LoVo (cell line): ENCODE data around the gene TRAM2.
A peak's percentile ranks its signal among the peaks of the same experiment; 100 is the strongest.

Experiments used
- DNase-seq: peaks from one replicate; pipeline ENCODE4 v3.0.0-alpha.2; 2016; ENCODE audit warnings: low spot score

TRAM2 gene, protein sequence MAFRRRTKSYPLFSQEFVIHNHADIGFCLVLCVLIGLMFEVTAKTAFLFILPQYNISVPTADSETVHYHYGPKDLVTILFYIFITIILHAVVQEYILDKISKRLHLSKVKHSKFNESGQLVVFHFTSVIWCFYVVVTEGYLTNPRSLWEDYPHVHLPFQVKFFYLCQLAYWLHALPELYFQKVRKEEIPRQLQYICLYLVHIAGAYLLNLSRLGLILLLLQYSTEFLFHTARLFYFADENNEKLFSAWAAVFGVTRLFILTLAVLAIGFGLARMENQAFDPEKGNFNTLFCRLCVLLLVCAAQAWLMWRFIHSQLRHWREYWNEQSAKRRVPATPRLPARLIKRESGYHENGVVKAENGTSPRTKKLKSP

GRCh38 chr6:52577022-52577777 is at the start of gene TRAM2:
TRAM2 (minus strand) TSS chr6:52577060; CDS start chr6:52576915, 145 bp downstream.
- DNase-seq = peak; percentile 89

GRCh38 chr6:52622810-52623209 is 46.0 kb upstream of the TRAM2 start:
- DNase-seq = no peak

GRCh38 chr6:52621631-52622030 is 44.8 kb upstream of the TRAM2 start:
- DNase-seq = no peak

DNA sequence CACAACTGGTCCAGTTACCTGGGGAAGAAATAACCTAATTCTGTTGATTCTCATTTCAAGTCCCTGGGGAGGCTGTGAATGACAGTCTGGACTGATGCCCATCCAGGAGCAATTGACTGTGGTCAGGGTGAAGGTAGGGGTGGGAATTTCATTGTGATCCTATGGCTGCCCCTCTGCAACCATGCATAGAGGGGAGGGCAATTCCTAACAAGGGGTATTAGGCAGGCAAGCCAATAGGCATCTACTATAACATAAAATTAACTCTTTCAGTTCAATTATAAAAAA is 44.0 kb upstream of the TRAM2 start:
- DNase-seq = no peak

- no peak for DNase-seq
Observed at GRCh38 chr6:52620055-52620905, 43.4 kb upstream of the TRAM2 start.

GRCh38 chr6:52617087-52617486 is 40.2 kb upstream of the TRAM2 start:
- DNase-seq = no peak

DNA sequence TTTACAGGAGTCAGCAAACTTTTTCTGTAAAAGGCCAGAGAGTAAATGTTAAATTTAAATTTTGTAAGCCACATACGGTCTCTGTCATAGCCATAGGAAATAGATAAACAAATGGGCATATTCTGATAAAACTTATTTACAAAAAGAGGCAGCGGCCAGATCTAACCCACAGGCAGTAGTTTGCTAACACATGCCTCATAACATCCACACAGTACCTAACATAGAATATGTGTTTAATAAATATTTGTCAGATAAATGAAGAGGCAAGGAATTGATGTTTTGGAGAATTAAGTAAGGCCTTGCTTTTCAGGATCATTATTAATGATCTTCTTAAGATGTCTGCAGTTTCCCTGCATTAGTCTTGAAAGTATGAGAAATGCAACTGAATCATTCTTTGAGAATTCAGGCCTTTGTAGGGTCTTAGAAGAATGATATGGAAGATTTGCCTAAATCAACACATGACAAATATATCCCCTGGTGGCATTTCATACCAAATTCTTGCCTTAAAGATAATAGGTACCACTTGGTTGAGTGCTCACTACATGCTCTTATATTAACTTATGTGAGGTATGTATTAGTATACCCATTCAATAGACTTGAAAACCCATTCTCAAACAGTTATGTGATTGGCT is 39.3 kb upstream of the TRAM2 start:
- DNase-seq = no peak

- no peak for DNase-seq
Observed at GRCh38 chr6:52612336-52613054, 35.6 kb upstream of the TRAM2 start.

GRCh38 chr6:52611833-52612232 is 35.0 kb upstream of the TRAM2 start:
- peak; percentile 11 for DNase-seq

DNA sequence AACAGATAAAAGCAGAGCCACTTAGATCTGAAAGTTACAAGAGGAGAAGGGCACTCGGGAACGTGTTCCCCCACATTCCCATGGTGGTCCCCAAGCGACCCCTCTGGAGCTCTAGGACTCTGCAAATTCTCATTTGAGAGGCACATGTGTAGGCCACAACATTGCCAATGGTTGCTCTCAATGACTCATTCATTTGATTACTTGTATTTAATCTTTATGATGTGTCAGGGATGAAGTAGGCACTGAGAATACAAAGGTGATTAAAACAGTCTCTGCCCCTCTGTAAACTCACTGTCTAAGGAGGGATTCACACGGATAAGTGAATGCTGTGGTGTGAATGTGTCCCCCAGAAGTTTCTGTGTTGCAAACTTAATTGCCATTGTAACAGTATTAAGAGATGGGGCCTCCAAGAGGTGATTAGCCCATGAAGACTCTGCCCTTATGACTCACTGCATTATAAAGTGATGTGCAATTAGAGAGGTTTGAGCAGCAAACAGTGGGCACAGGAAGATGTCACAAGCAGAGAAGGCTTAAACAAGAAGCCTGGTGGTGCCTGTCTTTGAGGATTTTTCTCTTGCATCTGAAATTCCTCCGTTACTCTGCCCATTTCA is 34.0 kb upstream of the TRAM2 start:
- peak; percentile 58 for DNase-seq

DNA sequence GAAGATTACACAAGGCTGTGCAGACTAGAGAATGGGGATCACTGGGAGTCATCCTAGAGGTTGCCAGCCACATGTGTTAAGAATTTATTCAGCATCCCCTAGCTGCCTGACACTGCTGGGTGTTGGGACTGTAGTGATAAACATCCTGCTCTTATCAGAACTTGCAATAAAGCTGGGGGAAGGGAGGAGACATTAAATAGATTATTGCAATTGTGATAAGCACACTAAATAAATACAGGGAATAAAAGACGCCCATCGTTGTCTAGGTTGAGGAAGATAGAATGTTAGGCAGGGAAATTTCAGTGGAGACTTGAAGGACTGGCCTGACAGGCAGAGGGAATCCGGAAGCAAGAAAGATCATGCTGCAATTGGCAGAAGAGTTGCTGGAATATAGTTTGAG is 33.2 kb upstream of the TRAM2 start:
- DNase-seq = peak; percentile 10

GRCh38 chr6:52605610-52606185 is 28.8 kb upstream of the TRAM2 start:
- DNase-seq = no peak

DNA sequence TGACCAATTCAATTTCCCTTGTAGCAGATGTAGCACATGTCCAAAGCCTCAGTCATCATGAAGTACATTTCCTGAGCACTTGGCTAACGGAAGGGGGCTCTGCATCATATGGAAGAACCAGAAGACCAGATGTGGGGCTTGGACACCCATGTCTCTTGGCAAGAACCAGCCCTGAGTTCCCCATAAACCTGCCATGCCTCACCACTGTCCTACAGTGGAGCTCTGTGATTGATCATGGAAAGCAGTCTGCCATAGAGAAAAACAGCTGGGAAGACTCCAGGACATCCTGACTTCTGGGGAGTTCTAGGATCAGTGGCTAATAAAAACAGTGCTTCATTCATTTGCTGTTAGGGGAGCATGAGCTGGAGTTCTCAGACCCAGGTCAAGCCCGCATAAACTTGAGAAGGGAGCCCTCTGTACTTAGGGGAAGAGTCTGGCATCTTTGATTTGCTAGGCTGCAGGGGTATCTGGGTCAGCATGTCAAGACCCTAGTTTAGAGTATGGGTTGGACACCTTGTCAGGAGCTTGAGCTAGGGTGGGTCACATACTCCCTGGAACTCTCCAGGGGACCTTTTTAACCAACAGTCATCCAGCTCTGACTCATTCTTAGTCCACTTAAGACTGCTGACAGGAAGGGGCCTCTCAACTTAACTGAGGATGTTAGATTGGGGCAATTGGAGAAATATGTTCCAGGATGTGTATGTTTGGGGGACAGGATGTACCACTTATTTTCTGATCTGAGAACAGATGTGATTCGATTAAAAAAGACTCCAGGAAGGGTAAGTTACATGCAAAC is 26.3 kb upstream of the TRAM2 start:
- DNase-seq = no peak

DNA sequence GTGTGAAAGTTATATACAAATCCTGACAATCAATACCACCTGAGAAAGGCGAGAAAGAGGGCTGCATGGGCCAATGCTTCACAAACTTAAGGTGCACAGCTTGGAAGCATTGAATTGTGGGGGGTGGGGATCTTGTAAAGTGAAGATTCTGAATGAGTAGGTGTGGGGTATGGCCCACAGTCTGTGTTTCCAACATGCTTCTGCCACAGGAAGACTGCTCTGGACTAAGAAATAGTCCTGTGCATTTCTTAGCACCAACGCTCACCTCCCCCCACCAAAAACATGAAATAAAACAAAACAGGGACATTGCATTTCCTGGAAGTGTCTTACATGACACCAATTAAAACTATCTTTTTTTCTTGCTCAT is 21.9 kb upstream of the TRAM2 start:
- DNase-seq = no peak

DNA sequence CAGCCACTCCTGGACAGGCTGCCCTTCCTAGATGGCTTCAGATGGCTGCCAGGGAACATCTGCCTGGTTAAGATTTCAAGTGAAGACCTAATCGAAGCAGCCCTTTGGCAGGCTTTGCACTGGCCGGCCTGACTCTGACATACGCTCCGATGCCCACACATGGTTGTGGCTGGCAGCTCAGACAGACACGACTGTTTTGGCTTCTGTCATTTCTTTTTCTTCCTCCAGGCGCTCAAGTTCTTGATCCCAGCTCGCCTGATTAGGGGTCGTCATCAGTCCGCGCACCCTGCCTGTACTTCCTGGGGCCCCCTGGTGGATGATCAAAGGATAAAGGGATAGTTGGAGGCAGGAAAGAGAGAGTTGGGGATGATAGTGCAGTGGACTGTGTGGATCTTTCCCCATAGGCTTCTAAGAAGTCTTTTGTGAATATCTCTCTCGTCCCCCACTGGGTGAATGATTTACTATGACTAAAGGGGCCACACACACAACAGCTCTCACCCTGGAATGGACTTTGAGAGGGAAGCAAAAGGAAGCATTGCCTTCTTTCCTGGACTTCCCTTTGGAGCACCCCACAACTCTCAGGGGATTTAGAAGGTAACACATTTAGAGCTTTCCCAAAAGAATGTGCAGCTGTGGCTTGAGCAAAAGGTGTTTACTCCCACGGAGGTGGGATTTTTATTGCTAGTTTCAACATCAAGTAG is 21.4 kb upstream of the TRAM2 start:
- DNase-seq = peak; percentile 35

DNA sequence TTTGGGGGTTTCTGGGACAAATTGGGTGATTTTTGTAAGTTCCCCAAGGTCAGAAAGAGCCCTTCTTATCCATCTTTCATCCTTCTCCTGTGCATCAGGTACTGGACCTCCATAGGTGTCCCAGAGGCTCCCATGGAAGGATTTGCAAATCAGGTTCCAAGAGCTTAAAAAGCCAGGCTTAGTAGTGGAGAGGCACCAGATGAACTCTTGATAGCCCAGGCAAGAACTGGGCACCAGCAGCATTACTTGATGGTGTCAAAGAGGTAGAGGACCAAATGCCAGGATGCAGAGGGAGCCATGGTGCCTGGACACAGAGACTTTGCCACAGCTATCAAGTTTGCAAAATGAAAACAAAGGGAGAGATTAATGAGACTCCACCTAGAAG is 20.9 kb upstream of the TRAM2 start:
- no peak for DNase-seq

GRCh38 chr6:52596371-52597028 is 19.6 kb upstream of the TRAM2 start:
- no peak for DNase-seq

DNA sequence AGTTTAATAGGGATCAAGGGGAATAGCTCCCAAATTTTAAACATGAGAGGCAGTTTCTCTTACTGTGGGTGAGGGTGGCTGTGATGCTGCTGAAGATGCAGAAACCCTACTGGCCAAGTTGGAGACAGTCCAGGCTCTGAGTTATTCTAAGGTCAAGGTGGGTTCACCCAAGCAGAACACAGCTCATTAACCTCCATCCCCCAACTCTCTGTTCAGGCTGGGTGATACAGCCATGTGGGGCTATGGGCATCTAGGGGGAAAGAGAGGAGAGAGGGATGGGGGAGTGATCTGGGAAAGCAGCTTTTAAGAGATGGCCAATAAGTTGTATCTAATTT is 18.9 kb upstream of the TRAM2 start:
- DNase-seq = no peak
